ENCODE measurements around the gene PIK3R1. TPM values are rescaled to one million over a fixed set of nuclear protein-coding genes. Genes with fewer than 3 reads are reported as not detected.

Gene PIK3R1
- total RNA-seq, 4 donors from 2014 or later = 132 to 408 (median 221) TPM

DNA sequence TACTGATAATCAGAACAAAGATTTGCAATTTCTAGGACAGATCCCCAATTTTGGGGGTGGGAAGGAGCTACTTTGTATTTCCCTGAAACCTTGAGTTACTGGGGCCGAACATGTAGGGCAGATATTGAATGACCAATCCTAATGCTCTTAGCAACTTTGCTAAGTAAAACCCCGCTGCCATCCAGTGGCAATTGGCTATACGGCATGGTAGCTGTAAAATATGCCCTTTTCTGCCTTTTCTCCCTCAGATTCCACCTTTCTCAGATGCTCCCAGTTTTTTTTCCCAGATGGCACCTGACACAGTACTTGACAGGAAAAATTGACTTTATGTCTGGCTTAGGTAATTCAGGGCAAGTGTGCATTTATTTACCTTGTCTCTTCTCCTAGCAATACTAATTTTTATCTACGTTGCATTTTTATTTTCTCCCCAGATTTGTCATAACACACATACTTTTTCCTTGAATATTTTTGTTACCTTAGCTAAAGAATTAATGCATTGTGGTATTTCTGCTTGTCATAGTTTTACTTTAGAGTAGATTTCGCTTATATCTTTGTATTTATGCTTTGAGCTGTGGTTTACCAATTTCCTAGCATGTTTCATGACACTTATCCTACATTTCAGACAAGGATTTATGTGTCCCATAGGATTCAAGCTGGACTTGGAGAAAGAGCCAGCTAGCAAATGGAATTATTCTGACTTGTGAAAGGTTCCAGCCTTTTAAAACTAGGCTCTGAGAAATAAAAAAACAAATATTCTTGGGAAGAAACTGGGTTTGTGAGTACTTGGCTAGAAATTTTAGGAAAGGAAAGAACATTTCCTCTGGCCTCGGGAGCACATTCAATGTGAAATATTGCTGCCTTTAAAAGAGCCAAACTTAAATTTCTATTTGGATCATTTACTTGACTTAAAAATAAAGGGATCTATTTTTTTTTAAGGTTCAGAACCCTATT is 37.4 kb downstream of the PIK3R1 start:
- TF ChIP-seq, protein P1, sequence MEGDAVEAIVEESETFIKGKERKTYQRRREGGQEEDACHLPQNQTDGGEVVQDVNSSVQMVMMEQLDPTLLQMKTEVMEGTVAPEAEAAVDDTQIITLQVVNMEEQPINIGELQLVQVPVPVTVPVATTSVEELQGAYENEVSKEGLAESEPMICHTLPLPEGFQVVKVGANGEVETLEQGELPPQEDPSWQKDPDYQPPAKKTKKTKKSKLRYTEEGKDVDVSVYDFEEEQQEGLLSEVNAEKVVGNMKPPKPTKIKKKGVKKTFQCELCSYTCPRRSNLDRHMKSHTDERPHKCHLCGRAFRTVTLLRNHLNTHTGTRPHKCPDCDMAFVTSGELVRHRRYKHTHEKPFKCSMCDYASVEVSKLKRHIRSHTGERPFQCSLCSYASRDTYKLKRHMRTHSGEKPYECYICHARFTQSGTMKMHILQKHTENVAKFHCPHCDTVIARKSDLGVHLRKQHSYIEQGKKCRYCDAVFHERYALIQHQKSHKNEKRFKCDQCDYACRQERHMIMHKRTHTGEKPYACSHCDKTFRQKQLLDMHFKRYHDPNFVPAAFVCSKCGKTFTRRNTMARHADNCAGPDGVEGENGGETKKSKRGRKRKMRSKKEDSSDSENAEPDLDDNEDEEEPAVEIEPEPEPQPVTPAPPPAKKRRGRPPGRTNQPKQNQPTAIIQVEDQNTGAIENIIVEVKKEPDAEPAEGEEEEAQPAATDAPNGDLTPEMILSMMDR (IDR thresholded peaks at IDR 0.05; ENCODE audit: low read depth) = no peak

DNA sequence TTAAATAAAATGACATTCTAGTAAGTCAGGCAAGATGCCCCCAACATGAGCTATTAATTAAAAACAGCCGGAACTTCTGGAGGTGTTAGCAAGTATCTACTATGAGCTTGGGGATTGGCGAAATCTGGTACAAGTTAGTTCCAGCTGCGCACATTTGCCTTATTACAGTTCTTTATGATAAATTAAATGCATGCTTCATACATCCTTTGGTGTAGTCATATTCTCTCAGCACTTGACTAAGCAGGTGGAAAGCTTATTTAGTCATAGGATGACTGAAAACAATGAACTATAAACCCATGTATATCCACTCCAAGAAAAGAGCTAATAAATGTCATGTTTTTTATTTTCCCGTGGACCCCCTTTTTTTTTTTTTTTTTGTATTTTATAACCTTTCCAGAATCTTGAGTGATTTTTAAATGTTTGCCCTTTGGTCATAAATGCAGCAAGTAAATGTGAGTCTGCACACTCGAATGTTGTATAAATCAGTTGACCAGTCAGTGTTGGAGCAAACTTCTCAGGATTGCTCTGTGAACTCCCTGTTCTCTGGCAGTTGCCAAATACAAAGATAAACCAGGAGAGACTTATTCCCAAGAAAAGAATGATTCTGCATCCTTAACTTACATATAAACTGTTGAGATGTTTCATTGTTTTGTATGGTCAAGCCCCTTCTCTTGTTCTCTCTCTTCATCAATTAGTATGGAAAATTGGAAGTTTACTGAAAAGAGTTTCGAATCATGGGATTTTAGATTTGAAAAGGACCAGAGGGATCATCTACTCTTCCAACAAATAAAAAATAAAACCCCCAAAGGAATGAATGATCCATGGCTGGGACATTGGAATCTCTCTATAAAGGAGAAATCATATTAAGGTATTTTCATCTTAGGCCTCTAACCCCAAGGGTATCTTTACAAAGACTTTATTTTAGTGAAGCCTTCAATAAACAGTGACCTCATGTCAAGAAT is 38.3 kb downstream of the PIK3R1 start:
- TF ChIP-seq, protein P1 (IDR thresholded peaks at IDR 0.05; ENCODE audit: low read depth) = no peak

DNA sequence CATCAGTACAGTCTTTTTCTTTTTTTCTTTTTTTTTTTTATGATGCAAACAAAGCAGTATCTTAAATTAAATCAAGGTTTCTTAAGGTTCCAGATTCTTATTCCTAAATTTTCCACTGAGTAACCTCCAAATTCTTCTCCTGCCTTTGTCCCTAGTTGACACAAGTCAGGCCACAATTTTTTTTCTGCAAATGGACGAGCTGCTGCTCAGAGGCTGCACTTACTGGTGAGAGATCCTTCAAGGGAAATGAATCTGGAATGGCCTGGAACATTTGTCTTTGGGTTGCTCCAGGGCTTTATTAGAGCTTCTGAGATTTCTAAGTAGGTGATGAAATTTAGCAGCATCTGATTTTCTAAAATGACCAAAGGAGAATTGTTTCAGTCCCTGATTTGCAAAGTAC is 39.3 kb downstream of the PIK3R1 start:
- TF ChIP-seq, protein P1 (IDR thresholded peaks at IDR 0.05; ENCODE audit: low read depth) = no peak

DNA sequence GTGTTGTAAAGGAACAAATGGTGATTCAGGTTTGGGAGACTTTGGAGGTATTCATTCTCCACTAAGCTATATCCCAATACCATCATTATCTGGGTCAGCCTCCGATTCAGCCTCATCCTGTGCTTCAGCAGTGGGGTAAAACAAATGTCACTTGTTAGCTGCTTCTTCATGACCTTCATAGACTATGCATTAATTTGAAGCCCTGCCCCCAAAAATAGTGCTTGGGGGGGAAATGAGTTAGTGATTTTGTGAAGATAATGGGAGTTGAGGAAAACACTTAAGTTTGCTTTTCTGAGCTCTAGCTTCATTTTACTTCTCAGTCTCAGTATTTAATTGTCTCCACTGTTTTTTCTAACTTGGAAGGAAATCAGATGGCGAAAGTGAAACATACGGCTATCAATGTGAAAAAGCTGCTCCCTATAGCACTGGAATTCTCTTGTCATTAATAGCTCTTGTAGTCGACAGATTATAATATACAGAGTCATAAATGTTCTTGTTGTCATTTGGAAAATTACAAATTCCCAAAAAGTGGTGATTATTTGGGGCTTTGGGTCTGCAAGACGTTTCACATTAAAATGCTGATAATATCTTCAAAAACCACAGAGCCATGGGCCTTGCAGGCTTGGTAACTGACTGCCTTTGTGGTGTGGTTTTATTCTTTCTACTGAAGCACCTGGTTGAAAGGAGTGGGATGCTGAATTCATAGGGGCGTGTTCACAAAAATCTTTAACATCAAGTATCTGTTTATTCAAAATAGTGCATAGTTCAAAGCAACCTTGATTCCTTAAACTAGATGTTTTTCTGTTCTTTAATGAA is 40.0 kb downstream of the PIK3R1 start:
- TF ChIP-seq, protein P1 (IDR thresholded peaks at IDR 0.05; ENCODE audit: low read depth) = no peak

DNA sequence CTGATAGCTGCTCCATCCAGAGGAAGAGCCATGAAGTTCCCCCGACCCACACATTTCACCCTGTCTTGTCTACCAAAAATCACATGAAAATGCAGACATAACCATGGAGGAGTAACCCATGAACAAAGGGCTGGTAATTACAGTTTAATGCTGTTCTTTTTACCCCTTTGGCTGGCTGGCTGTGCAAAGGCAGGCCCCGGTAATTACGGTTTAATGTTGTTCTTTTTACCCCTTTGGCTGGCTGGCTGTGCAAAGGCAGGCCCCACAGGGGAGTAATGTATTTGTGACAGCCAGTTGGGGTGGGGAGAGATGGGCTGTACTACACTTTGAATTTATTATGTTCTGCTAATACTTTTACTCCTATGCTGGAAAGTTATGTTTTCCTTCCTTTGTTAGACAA is 41.7 kb downstream of the PIK3R1 start:
- TF ChIP-seq, protein P1 (IDR thresholded peaks at IDR 0.05; ENCODE audit: low read depth) = no peak

DNA sequence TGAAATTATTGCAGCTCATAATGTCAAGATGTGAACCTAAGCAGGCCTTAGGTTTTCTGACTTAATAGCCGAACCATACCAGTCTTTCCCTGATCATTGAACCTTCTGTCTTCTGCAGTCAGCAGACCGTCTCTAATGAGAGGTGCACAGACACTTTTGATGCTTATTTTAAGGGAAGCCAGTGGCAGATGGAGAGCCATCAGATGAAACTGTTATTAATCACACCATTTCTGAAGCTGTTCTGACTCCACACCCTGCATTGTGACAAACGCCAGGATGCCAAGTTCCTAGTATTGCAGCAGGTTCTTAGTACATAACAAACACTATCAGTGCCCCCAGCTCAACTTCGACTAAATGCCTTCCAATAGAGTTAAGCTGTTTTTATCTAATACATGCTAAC is 43.0 kb downstream of the PIK3R1 start:
- TF ChIP-seq, protein P1 (IDR thresholded peaks at IDR 0.05; ENCODE audit: low read depth) = no peak

Data from subcutaneous adipose tissue (tissue), 4 donors.